ENCODE data around the gene EGFL7.

The EGFL7 gene

DNA sequence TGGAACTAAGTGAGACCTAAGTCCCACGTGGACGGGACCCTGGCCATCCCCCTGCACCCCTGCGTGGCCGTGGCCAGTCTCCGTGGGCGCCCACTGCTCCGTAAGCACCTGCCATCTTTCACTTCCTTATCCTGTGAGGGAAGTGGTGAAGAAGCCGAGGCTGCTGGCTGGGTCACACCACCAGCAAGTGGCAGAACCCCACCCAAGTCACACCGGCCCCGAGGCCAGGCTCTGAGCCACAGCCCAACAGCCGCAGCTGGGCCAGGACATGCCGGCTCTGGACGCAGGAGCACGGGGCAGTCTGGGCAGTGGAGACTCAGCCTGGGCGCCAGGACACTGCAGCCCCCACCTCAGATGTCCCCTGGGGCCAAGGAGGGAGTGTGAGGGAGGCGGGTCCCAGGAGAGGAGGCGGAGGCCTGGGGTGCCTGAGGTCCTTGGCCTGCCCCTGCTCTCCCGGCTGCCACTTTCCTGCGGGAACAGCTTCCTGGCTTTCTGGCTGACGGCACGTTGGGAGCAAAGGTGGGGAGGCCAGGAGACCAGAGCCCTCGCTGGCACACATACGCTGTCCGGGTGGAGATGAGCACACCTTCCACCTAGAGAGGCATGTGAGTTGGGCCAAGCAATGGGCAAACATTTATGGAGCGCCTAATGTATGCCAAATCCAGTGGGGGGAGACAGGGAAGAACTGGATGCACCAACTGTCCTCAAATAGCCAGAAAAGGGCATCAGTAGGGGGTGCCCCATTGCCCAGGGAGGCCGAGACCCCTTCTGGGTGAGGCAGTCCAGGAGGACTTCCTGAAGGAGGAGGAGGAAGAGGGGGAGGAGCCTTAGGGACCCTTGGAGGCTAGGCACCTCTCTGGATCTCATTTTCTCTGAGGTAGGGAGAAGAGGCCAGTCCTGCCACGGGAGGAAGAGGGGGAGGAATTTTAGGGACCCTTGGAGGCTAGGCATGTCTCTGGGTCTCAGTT lies 43.9 kb upstream of the EGFL7 start:
- H3K36me3 ChIP-seq (ENCODE audit: control insufficient read depth, insufficient read depth, low read length): no peaks in the 10 kb centered on the region
- H3K4me3 ChIP-seq (ENCODE audit: insufficient read depth, low read depth, low read length): no peak overlapping the region
- 92 to 93% methylated on average over 27 of the region's 27 CpGs for WGBS, 2 experiments
- H3K27ac ChIP-seq (ENCODE audit: insufficient read depth, low read depth, low read length, poor library complexity, severe bottlenecking): no peak overlapping the region
- H3K9me3 ChIP-seq (ENCODE audit: control insufficient read depth, low read length): no peaks in the 10 kb centered on the region
- H3K27me3 ChIP-seq (ENCODE audit: control insufficient read depth, insufficient read depth, low read length, poor library complexity, severe bottlenecking): no peaks in the 10 kb centered on the region
- peaks cover 17% of the 10 kb centered on the region for H3K4me1 ChIP-seq (ENCODE audit: control insufficient read depth, insufficient read depth, low read length)

DNA sequence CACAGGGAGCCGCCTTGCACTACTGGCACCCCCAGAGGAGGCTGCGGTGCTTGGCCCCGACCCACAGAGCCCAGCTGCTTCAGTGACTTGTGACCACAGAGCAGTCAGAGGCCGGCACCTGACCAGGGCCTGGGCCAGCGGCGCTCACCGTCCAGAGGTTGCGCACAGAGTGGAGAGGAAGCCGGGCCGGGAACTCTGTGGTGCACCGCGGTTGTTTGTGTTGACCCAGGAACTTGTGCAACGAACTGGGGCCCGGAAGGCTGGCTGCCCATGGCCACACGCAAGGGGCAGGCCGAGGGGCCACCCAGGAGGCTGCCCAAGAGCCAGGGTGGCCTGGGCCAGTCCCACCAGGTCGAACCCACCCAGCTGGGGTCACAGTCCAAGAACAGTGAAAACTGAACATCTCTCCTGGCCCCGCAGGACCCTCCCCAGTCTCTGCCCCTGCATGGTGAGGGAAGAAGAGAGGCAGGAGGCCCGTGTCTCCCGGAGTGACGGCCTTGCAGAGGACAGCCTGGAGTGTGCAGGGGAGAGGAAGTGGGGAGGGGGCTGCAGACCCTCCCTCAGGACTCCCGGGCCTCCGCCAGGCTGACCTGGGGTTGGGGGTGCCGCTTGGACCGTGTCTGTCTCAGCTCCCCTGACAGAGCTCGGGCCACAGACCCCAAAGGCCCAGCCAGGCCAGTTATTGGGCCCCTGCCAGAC lies 42.8 kb upstream of the EGFL7 start:
- H3K27me3 ChIP-seq (ENCODE audit: control insufficient read depth, insufficient read depth, low read length, poor library complexity, severe bottlenecking): no peaks in the 10 kb centered on the region
- peaks cover 17% of the 10 kb centered on the region for H3K4me1 ChIP-seq (ENCODE audit: control insufficient read depth, insufficient read depth, low read length)
- H3K27ac ChIP-seq (ENCODE audit: insufficient read depth, low read depth, low read length, poor library complexity, severe bottlenecking): no peak overlapping the region
- H3K4me3 ChIP-seq (ENCODE audit: insufficient read depth, low read depth, low read length): no peak overlapping the region
- WGBS, 2 experiments: 93% methylated on average over 26 of the region's 26 CpGs
- H3K36me3 ChIP-seq (ENCODE audit: control insufficient read depth, insufficient read depth, low read length): no peaks in the 10 kb centered on the region
- no peaks in the 10 kb centered on the region for H3K9me3 ChIP-seq (ENCODE audit: control insufficient read depth, low read length)

DNA sequence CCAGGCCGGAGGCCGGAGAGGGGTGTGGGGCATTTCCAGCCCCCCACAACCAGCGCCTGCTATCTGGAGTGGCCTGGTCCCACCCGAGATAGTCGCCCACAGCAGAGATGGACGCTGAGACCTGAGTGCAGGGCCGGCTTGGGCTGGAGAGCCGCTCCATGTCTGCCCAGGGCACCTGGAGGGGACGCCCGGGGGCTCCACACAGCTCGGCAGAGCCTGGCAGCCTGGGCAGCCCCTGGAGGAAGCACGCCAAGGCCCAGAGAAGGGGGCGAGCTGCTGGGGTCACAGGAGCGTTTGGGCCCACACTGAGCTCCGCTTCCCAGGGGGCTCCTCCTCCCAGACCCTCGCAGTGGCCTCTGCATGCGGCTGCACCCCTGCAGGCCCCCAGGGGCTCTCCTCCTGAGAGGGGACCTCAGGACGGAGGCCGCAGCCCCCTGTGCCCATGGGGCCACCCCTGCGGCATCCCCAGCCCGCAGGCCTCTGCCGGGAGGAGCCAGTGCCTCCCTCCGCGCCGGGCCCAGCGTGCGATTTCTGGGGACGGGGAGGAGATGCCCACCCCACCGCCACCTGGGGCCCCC lies 42.2 kb upstream of the EGFL7 start:
- no peaks in the 10 kb centered on the region for H3K9me3 ChIP-seq (ENCODE audit: control insufficient read depth, low read length)
- WGBS, 2 experiments: 94 to 95% methylated on average over 29 of the region's 29 CpGs
- no peak overlapping the region for H3K27ac ChIP-seq (ENCODE audit: insufficient read depth, low read depth, low read length, poor library complexity, severe bottlenecking)
- no peak overlapping the region for H3K4me3 ChIP-seq (ENCODE audit: insufficient read depth, low read depth, low read length)
- no peaks in the 10 kb centered on the region for H3K27me3 ChIP-seq (ENCODE audit: control insufficient read depth, insufficient read depth, low read length, poor library complexity, severe bottlenecking)
- no peaks in the 10 kb centered on the region for H3K36me3 ChIP-seq (ENCODE audit: control insufficient read depth, insufficient read depth, low read length)
- peaks cover 17% of the 10 kb centered on the region for H3K4me1 ChIP-seq (ENCODE audit: control insufficient read depth, insufficient read depth, low read length)

DNA sequence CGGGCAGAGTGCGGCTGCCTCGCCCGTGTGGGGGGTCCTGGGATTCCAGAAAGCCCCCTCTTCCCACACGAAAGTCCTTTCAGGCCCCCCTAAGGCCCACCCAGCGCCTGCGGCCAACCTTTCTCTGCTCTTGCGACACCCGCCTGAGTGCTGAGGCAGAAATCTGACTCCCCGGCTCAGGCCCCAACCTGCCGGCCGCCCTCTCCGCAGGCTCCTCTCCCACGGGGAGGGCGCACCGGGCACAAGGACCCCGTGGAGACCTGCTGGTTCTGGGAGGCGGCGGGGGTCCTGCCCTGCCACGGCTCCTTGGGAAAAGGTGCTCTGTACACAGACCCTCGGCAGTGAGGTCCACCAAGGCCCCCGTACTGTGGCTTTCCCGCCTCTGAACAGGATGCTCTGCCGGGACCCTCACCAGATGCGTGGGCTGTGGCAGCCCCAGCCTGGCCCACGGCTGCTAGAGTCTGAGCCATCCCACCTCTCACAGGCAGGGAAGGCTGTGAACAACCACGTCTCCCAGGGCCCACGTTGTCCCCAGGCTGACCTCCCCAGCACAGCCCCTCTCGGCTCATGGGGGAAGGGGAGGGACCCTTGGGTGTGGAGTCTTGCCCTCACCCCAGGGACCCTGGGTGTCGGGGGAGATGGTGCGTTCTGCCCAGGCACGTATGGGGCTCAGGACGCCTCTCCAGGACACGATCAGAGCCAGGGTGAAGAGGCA lies 41.5 kb upstream of the EGFL7 start:
- peaks cover 17% of the 10 kb centered on the region for H3K4me1 ChIP-seq (ENCODE audit: control insufficient read depth, insufficient read depth, low read length)
- no peak overlapping the region for H3K4me3 ChIP-seq (ENCODE audit: insufficient read depth, low read depth, low read length)
- no peaks in the 10 kb centered on the region for H3K9me3 ChIP-seq (ENCODE audit: control insufficient read depth, low read length)
- no peaks in the 10 kb centered on the region for H3K36me3 ChIP-seq (ENCODE audit: control insufficient read depth, insufficient read depth, low read length)
- H3K27me3 ChIP-seq (ENCODE audit: control insufficient read depth, insufficient read depth, low read length, poor library complexity, severe bottlenecking): no peaks in the 10 kb centered on the region
- WGBS, 2 experiments: 79 to 82% methylated on average over 34 of the region's 34 CpGs
- no peak overlapping the region for H3K27ac ChIP-seq (ENCODE audit: insufficient read depth, low read depth, low read length, poor library complexity, severe bottlenecking)

DNA sequence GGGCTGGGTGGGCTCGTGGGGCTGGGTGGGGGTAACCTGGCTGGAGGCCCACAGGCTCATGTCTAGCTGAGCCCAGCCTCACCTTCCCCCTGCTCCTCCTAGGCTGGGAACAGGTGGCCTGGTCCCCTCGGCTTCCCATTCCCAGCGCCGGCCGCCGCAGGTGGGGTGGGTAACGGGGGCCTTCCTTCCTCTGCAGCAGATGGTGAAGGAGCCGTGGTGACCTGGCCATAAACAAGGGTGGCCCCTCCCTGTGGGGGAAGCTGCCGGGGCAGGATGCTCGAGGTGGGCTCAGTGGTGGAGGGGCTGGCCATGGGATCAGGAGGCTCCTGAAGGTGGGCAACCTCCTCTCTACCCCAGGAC lies 41.0 kb upstream of the EGFL7 start:
- H3K27ac ChIP-seq (ENCODE audit: insufficient read depth, low read depth, low read length, poor library complexity, severe bottlenecking): no peak overlapping the region
- no peaks in the 10 kb centered on the region for H3K36me3 ChIP-seq (ENCODE audit: control insufficient read depth, insufficient read depth, low read length)
- WGBS, 2 experiments: 92% methylated on average over 10 of the region's 10 CpGs
- no peaks in the 10 kb centered on the region for H3K9me3 ChIP-seq (ENCODE audit: control insufficient read depth, low read length)
- no peak overlapping the region for H3K4me3 ChIP-seq (ENCODE audit: insufficient read depth, low read depth, low read length)
- H3K27me3 ChIP-seq (ENCODE audit: control insufficient read depth, insufficient read depth, low read length, poor library complexity, severe bottlenecking): no peaks in the 10 kb centered on the region
- peaks cover 17% of the 10 kb centered on the region for H3K4me1 ChIP-seq (ENCODE audit: control insufficient read depth, insufficient read depth, low read length)

DNA sequence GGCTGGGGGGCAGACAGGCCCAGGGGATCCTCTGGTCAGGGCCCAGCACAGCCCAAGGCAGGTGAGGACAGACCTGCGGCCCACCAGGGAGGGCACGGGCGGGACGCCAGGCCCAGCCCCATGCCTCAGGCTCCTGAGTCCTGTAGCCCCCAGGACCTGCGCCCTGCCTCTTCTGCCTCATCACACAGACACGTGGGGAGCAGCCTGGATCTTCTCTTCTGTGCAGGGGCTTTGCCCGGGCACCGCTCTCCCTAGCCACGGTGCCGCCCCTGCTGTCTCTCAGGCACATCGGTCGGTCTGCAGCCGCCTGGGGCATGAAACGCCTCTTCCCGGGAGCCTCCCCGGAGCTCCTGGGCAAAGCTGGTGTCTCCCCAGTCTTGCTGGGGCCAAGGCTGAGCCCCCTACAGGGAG lies 40.2 kb upstream of the EGFL7 start:
- Histone ChIP-seq H3K9me3 (ENCODE audit: control insufficient read depth, low read length) (no peaks in the 10 kb centered on the region), H3K36me3 (ENCODE audit: control insufficient read depth, insufficient read depth, low read length) (no peaks in the 10 kb centered on the region), H3K4me3 (ENCODE audit: insufficient read depth, low read depth, low read length) (no peak overlapping the region), H3K27me3 (ENCODE audit: control insufficient read depth, insufficient read depth, low read length, poor library complexity, severe bottlenecking) (no peaks in the 10 kb centered on the region), H3K4me1 (ENCODE audit: control insufficient read depth, insufficient read depth, low read length) (peaks cover 26% of the 10 kb centered on the region), H3K27ac (ENCODE audit: insufficient read depth, low read depth, low read length, poor library complexity, severe bottlenecking) (no peak overlapping the region)
- 94% methylated on average over 16 of the region's 16 CpGs for WGBS, 2 experiments

DNA sequence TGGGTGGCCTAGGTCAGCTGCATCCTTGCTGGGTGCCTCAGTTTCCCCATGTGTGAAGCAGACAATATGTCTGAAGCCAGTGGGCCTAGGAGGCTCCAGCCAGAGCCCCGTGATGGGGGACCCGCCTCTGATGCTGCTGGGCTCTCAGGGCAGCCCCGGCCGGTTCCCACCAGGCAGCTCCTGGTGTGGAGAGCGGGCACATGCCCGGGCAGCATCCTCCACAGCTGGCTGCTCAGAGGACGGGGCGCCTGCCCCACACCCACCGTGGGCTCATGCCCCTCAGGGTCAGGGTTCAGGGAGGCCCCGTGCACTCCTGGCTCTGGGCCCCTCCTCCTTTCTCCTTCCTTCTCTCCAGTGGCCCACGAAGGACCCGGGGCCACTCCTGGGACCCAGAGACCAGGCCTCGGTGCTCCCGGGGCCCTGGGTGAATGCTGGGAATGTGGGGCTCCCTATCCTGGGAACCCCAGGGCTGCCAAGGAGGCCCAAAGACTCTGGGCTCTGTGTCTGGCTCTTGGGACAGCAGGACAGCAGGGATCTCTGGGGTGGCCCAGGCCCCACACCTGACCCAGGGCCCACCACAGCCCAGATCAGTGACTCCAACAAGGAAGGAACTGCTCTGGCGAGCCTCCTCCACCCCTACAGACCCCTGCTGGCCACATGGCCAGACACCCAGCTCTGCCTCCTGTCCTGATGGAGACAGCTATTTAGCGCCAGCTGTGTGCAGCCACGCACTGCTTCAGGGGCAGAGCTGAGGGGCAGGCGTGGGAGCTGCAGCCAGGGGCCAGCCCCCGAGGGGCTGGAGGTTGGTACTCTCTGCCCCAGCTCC lies 39.5 kb upstream of the EGFL7 start:
- no peak overlapping the region for H3K4me3 ChIP-seq (ENCODE audit: insufficient read depth, low read depth, low read length)
- H3K36me3 ChIP-seq (ENCODE audit: control insufficient read depth, insufficient read depth, low read length): no peaks in the 10 kb centered on the region
- no peak overlapping the region for H3K27ac ChIP-seq (ENCODE audit: insufficient read depth, low read depth, low read length, poor library complexity, severe bottlenecking)
- no peaks in the 10 kb centered on the region for H3K27me3 ChIP-seq (ENCODE audit: control insufficient read depth, insufficient read depth, low read length, poor library complexity, severe bottlenecking)
- peaks cover 22% of the 10 kb centered on the region for H3K4me1 ChIP-seq (ENCODE audit: control insufficient read depth, insufficient read depth, low read length)
- 93 to 94% methylated on average over 19 of the region's 19 CpGs for WGBS, 2 experiments
- no peaks in the 10 kb centered on the region for H3K9me3 ChIP-seq (ENCODE audit: control insufficient read depth, low read length)

DNA sequence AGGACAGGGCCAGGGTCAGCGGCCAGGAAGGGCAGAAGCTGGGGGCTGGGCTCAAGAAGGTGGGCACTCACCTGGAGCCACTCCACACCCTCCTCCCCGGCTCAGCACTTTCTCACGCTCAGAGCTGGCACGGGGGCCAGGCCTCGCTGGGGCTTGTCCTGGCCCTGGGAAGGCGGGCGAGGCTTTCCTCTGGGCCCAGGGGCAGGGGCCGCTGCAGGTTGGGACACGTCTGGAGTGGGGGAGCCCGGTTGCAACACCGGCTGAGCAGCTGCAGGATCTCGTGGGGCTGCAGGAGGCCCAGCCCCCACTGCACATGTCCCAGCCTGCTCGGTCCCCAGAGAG lies 38.9 kb upstream of the EGFL7 start:
- Histone ChIP-seq H3K36me3 (ENCODE audit: control insufficient read depth, insufficient read depth, low read length) (no peaks in the 10 kb centered on the region), H3K27me3 (ENCODE audit: control insufficient read depth, insufficient read depth, low read length, poor library complexity, severe bottlenecking) (no peaks in the 10 kb centered on the region), H3K9me3 (ENCODE audit: control insufficient read depth, low read length) (no peaks in the 10 kb centered on the region), H3K4me3 (ENCODE audit: insufficient read depth, low read depth, low read length) (no peak overlapping the region), H3K27ac (ENCODE audit: insufficient read depth, low read depth, low read length, poor library complexity, severe bottlenecking) (no peak overlapping the region), H3K4me1 (ENCODE audit: control insufficient read depth, insufficient read depth, low read length) (peaks cover 22% of the 10 kb centered on the region)
- WGBS, 2 experiments: 87 to 92% methylated on average over 13 of the region's 13 CpGs

DNA sequence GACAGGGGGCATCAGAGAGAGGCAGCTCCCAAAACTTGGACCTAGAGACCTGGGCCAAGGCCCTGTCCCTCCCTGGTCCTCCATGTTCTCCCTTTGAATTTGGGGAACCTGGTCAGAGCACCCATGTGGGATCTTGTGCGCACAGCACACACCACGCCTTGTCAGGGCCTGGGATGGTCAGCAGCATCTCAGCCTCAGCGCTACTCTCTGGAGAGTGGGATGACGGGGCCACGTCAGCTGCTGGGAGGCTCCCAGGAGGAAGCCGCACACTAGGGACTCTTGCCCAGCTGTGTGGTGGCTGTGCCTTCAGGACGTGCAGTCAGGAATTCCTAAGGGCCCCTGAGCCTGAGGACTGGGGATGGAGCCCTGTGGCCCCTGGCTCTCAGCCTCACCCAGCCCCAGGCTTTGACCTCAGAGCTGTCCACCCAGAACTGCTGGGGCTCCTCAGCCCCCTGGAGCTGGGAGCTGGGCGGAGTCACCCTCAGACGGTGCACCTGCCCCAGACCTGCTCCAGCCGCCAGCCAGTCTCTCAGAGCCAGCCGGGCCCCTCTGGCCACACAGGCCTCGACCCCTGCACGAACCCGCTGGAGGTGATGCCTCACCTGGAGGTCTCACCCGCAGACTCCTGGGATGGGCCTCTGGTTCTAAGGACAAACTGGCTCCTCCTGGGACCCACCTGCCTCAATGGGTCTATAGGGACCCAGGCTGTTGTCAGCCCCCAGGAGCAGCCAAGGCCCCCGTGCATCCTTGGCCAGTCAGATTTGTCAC lies 38.3 kb upstream of the EGFL7 start:
- H3K27ac ChIP-seq (ENCODE audit: insufficient read depth, low read depth, low read length, poor library complexity, severe bottlenecking): no peak overlapping the region
- no peak overlapping the region for H3K4me3 ChIP-seq (ENCODE audit: insufficient read depth, low read depth, low read length)
- H3K4me1 ChIP-seq (ENCODE audit: control insufficient read depth, insufficient read depth, low read length): peaks cover 22% of the 10 kb centered on the region
- no peaks in the 10 kb centered on the region for H3K9me3 ChIP-seq (ENCODE audit: control insufficient read depth, low read length)
- 91 to 92% methylated on average over 16 of the region's 16 CpGs for WGBS, 2 experiments
- no peaks in the 10 kb centered on the region for H3K36me3 ChIP-seq (ENCODE audit: control insufficient read depth, insufficient read depth, low read length)
- no peaks in the 10 kb centered on the region for H3K27me3 ChIP-seq (ENCODE audit: control insufficient read depth, insufficient read depth, low read length, poor library complexity, severe bottlenecking)
